HepG2 (cell line): ENCODE results near the gene HNRNPR. TPM values are rescaled to one million over a fixed set of nuclear protein-coding genes. Genes with fewer than 3 reads are reported as not detected.
A peak's percentile ranks its signal among the peaks of the same experiment; 100 is the strongest.

Experiments
- ATAC-seq: fragments of 200-7000 bp; cut with Tn5 transposase; 3 replicates; pipeline ENCODE4 v1.9.1; 2020; ENCODE audit warnings: mild to moderate bottlenecking, moderate library complexity
- BruUV-seq: library from RNA; stranded (reverse); fragments of 400-500 nt; replicated peaks from 2 replicates; lab custom pipeline; 2021; lab: Mats Ljungman, UMichigan
- CTCF ChIA-PET: fragments of 300-600 bp; formaldehyde crosslinking; extraction: SDS; loops from one replicate; lab custom pipeline; 2021; ENCODE audit warnings: low total read pairs, inconsistent platforms, low intra/inter-chr PET ratio; lab: Yijun Ruan, JAX
- POLR2A ChIA-PET: fragments of 350-600 bp; sonication (Branson Sonifier 250); formaldehyde crosslinking; loops from one replicate; lab custom pipeline; 2020; ENCODE audit warnings: antibody characterized with exemption, inconsistent platforms; lab: Yijun Ruan, JAX
- DNase-seq: peaks from one replicate; pipeline ENCODE4 v3.0.0-alpha.2; 2015; ENCODE audit warnings: low spot score
- FAIRE-seq: peaks from 3 replicates; lab custom pipeline; 2011; peaks lifted over from hg19 to GRCh38; lab: Jason Lieb, UNC
- H2AFZ ChIP-seq: one replicate; pipeline ENCODE4 v1.6.1; 2011; ENCODE audit warnings: low read length, inconsistent platforms
- H3K27ac ChIP-seq: fragments of 300-600 bp; 3 replicates; pipeline ENCODE4 v1.8.0; 2011; ENCODE audit warnings: mixed run types, mild to moderate bottlenecking, mixed read lengths, low read length, inconsistent platforms; ENCODE audit not compliant: insufficient read depth; ENCODE audit errors: extremely low read length
- H3K27me3 ChIP-seq, 2 experiments: fragments of 200-600 bp in 1 of 2; 2 replicates in 1 of 2; 3 replicates in 1 of 2; pipeline versions ENCODE4 v1.6.0 to v1.8.0; 2011; ENCODE audit warnings: low read length in 2 of 2, mild to moderate bottlenecking in 2 of 2, moderate library complexity in 2 of 2, inconsistent platforms in 1 of 2; ENCODE audit not compliant: insufficient read depth in 2 of 2, control insufficient read depth in 1 of 2
- H3K36me3 ChIP-seq, 2 experiments: fragments of 200-600 bp in 1 of 2; replicated peaks in 1 of 2; 2 replicates in 1 of 2; 3 replicates in 1 of 2; pipeline versions ENCODE4 v1.5.1 to v1.8.0; 2011; ENCODE audit warnings: low read length in 2 of 2, inconsistent platforms in 1 of 2; ENCODE audit not compliant: insufficient read depth in 2 of 2, control insufficient read depth in 1 of 2
- H3K4me1 ChIP-seq: 2 replicates; pipeline ENCODE4 v1.5.1; 2012; ENCODE audit warnings: low read length, inconsistent platforms; ENCODE audit not compliant: insufficient read depth
- H3K4me2 ChIP-seq: 2 replicates; pipeline ENCODE4 v1.6.0; 2011; ENCODE audit warnings: low read depth, low read length, inconsistent platforms
- H3K4me3 ChIP-seq, 3 experiments: fragments of 200-600 bp in 1 of 3; sonication (generic), shearing (Covaris generic) in 1 of 3; replicated peaks in 1 of 3; 2 replicates each; pipeline ENCODE4 v1.5.1; 2011 to 2016; ENCODE audit warnings: low read length in 3 of 3, inconsistent platforms in 2 of 3, low read depth in 2 of 3, mild to moderate bottlenecking in 2 of 3, control low read depth in 1 of 3, mixed read lengths in 1 of 3; ENCODE audit not compliant: insufficient read depth in 1 of 3
- H3K79me2 ChIP-seq: one replicate; pipeline ENCODE4 v1.6.1; 2011; ENCODE audit warnings: low read length, inconsistent platforms; ENCODE audit not compliant: insufficient read depth
- H3K9ac ChIP-seq: 2 replicates; pipeline ENCODE4 v1.6.0; 2011; ENCODE audit warnings: mild to moderate bottlenecking, low read depth, low read length, inconsistent platforms; ENCODE audit not compliant: insufficient read depth
- H3K9me3 ChIP-seq: 2 replicates; pipeline ENCODE4 v1.5.1; 2012; ENCODE audit warnings: mild to moderate bottlenecking, low read length
- H4K20me1 ChIP-seq: 2 replicates; pipeline ENCODE4 v1.6.0; 2011; ENCODE audit warnings: inconsistent platforms, mild to moderate bottlenecking, low read length, moderate library complexity; ENCODE audit not compliant: insufficient read depth
- ELF3 ChIP-seq: IDR thresholded peaks from 2 replicates; pipeline ENCODE4 v1.6.1; 2016; ENCODE audit warnings: missing genetic modification reagents, missing compliant biosample characterization
- FOXA3 ChIP-seq: IDR thresholded peaks from 2 replicates; pipeline ENCODE4 v1.6.1; 2016; ENCODE audit warnings: missing genetic modification reagents, missing compliant biosample characterization
- KMT2B ChIP-seq: IDR thresholded peaks from 2 replicates; pipeline ENCODE4 v1.6.1; 2016; ENCODE audit warnings: missing genetic modification reagents, missing compliant biosample characterization
- MIER3 ChIP-seq: IDR thresholded peaks from 2 replicates; pipeline ENCODE4 v1.6.1; 2016; ENCODE audit warnings: missing compliant biosample characterization, borderline replicate concordance
- NRL ChIP-seq: sonication (generic); formaldehyde crosslinking; IDR thresholded peaks from 2 replicates; pipeline ENCODE4 v1.5.0; 2020; ENCODE audit warnings: missing genetic modification reagents, mild to moderate bottlenecking, moderate library complexity, borderline replicate concordance
- PRMT3 ChIP-seq: sonication (generic); formaldehyde crosslinking; IDR thresholded peaks from 2 replicates; pipeline ENCODE4 v1.8.1; 2022; ENCODE audit warnings: low read depth, mild to moderate bottlenecking, moderate library complexity, missing genetic modification reagents, borderline replicate concordance
- RBM22 ChIP-seq: fragments of 200-400 bp; formaldehyde crosslinking; optimal IDR thresholded peaks from 2 replicates; pipeline ENCODE3; 2017; ENCODE audit warnings: mild to moderate bottlenecking, low read length, moderate library complexity
- SMARCE1 ChIP-seq: fragments of 450-650 bp; IDR thresholded peaks from 2 replicates; pipeline ENCODE4 v1.6.1; 2017; ENCODE audit warnings: borderline replicate concordance
- SRSF1 ChIP-seq: fragments of 200-400 bp; formaldehyde crosslinking; optimal IDR thresholded peaks from 2 replicates; pipeline ENCODE3; 2017; ENCODE audit warnings: mild to moderate bottlenecking, low read depth, low read length, moderate library complexity
- SRSF4 ChIP-seq: fragments of 200-400 bp; formaldehyde crosslinking; IDR thresholded peaks from one replicate; pipeline ENCODE4 v1.6.1; 2018; ENCODE audit warnings: mild to moderate bottlenecking, low read depth, low read length, moderate library complexity; ENCODE audit not compliant: poor library complexity, severe bottlenecking
- TCF7 ChIP-seq: sonication (generic); IDR thresholded peaks from 2 replicates; pipeline ENCODE4 v1.6.1; 2016; ENCODE audit warnings: antibody characterized with exemption, low read depth
- THAP11 ChIP-seq: IDR thresholded peaks from 2 replicates; pipeline ENCODE4 v1.6.1; 2016; ENCODE audit warnings: missing biosample characterization, missing genetic modification reagents
- ZBTB8A ChIP-seq: sonication (generic); formaldehyde crosslinking; IDR thresholded peaks from 2 replicates; pipeline ENCODE4 v1.4.0; 2020; ENCODE audit warnings: mild to moderate bottlenecking, low read depth, missing genetic modification reagents, borderline replicate concordance
- ZNF414 ChIP-seq: sonication (generic); formaldehyde crosslinking; IDR thresholded peaks from 2 replicates; pipeline ENCODE4 v1.5.0; 2020; ENCODE audit warnings: missing genetic modification reagents
- ZNF530 ChIP-seq: sonication (generic); formaldehyde crosslinking; IDR thresholded peaks from 2 replicates; pipeline ENCODE4 v1.5.0; 2020; ENCODE audit warnings: low read depth, mild to moderate bottlenecking, missing genetic modification reagents
- ZNF552 ChIP-seq: sonication (generic); formaldehyde crosslinking; IDR thresholded peaks from 2 replicates; pipeline ENCODE4 v1.9.0; 2022; ENCODE audit warnings: missing genetic modification reagents, mild to moderate bottlenecking, borderline replicate concordance
- ZNF639 ChIP-seq: conservative IDR thresholded peaks from 2 replicates; pipeline ENCODE4 v1.6.1; 2018; ENCODE audit warnings: missing genetic modification reagents
- ZNF724P ChIP-seq: sonication (generic); formaldehyde crosslinking; IDR thresholded peaks from 2 replicates; pipeline ENCODE4 v1.8.0; 2022; ENCODE audit warnings: missing genetic modification reagents, borderline replicate concordance
- WGBS: methylation state at CpG from one replicate; pipeline ENCODE4 v1.1.6; 2017; ENCODE audit warnings: low lambda C conversion rate; 5-methylcytosine and 5-hydroxymethylcytosine counted together
- in situ Hi-C: cut with HindIII; loops from 2 replicates; pipeline ENCODE4 v1.10.0; 2017; ENCODE audit warnings: low pct_unique_long_range_greater_than_20kb; ENCODE audit not compliant: extremely low pct_ligation_motif_present
- intact Hi-C: fragments of 100-400 bp; cut with micrococcal nuclease; formaldehyde crosslinking; loops from one replicate; pipeline ENCODE4 v1.10.0; 2022; ENCODE audit not compliant: unreplicated experiment
- polyA plus RNA-seq, 8 experiments: library from polyadenylated mRNA; depleted of rRNA in 3 of 8; stranded (reverse) in 7 of 8; unstranded in 1 of 8; fragments of >200 nt; fragmentation: Illumina TruSeq in 4 of 8; extraction: Trizol in 4 of 8; gene quantifications; 2 replicates each; pipeline versions ENCODE4 v1.2.1 to v1.2.3, GENCODE V29; 2011 to 2016; ENCODE audit warnings: low read depth in 4 of 8, missing spikeins in 1 of 8, mixed read lengths in 1 of 8; ENCODE audit not compliant: insufficient read depth in 1 of 8
- total RNA-seq, 5 experiments: library from RNA; depleted of rRNA; stranded (reverse); fragments of >200 nt; fragmentation: Illumina TruSeq; extraction: Trizol; gene quantifications; 2 replicates each; pipeline ENCODE4 v1.2.3, GENCODE V29; 2016; ENCODE audit warnings: low read depth in 1 of 5

The HNRNPR gene
- total and polyA plus RNA-seq, 2 of the 13 experiments (the other 11 are each of a cell fraction or from before 2014, with no cell fraction given), result 133 to 216 TPM

GRCh38 chr1:23339632-23340031 is 4.5 kb downstream of the HNRNPR start:
- no peak overlapping the region for H2AFZ ChIP-seq
- DNase-seq (no peak), ATAC-seq (no peak), FAIRE-seq (no peak)
- WGBS, result 81% methylated on average over 4 of the region's 4 CpGs
- no peak overlapping the region for H3K27ac ChIP-seq
- ChIA-PET CTCF (no interaction called here), POLR2A (interaction anchor here (0.6 to 1.1 kb wide), 3 partner anchors 29 to 45 kb away, joined by 3 to 4 read pairs (median 3); partner anchors contain the start of gene ZNF436)
- H3K36me3 ChIP-seq, result peaks cover 2 to 19% of the 10 kb centered on the region in 2 experiments; a peak in 4 of 5 replicates
- peaks cover 72% of the 10 kb centered on the region for H4K20me1 ChIP-seq
- no peaks in the 10 kb centered on the region; a peak in 2 of 5 replicates for H3K27me3 ChIP-seq
- H3K4me2 ChIP-seq, result peak overlapping the region; percentile 86
- H3K4me1 ChIP-seq, result peaks cover 48% of the 10 kb centered on the region
- peak overlapping the region in 1 of 3 experiments; percentile 17; a peak in 1 of 6 replicates for H3K4me3 ChIP-seq
- TF ChIP-seq SRSF1 (no peak), ELF3 (CRISPR knock-in tag) (no peak), ZBTB8A (CRISPR knock-in tag) (no peak), ZNF530 (no peak), ZNF724P (CRISPR knock-in tag) (no peak), SMARCE1 (no peak), TCF7 (no peak), FOXA3 (no peak), SRSF4 (no peak)
- no TSS peak for BruUV-seq
- H3K9ac ChIP-seq, result no peak overlapping the region
- in situ Hi-C loops, result loop anchor here (10.0 kb wide), 1 partner anchor 195 kb away; the partner anchor contains the start of gene E2F2
- no peaks in the 10 kb centered on the region for H3K9me3 ChIP-seq
- intact Hi-C loops, result no loop called here
- H3K79me2 ChIP-seq, result peaks cover 81% of the 10 kb centered on the region

- DNase-seq (no peak), ATAC-seq (peak; percentile 78), FAIRE-seq (no peak)
- no peaks in the 10 kb centered on the region; a peak in 1 of 5 replicates for H3K27me3 ChIP-seq
- no peak for TF ChIP-seq MIER3
- TF ChIP-seq ZNF639 (CRISPR knock-in tag), result no peak
- TF ChIP-seq PRMT3 (CRISPR knock-in tag), result no peak
- no peak for TF ChIP-seq THAP11 (CRISPR knock-in tag)
- TF ChIP-seq ZNF414 (CRISPR knock-in tag), result no peak
- TF ChIP-seq NRL (CRISPR knock-in tag), result no peak
- TF ChIP-seq KMT2B, result no peak
- TF ChIP-seq RBM22, result peak; percentile 33
- no peak for TF ChIP-seq ZNF552 (CRISPR knock-in tag)
- H3K79me2 ChIP-seq, result peaks cover 79% of the 10 kb centered on the region
- peaks cover 48% of the 10 kb centered on the region for H3K4me1 ChIP-seq
- peaks cover 70% of the 10 kb centered on the region for H4K20me1 ChIP-seq
- no peaks in the 10 kb centered on the region for H3K9me3 ChIP-seq
- CTCF ChIA-PET, result no interaction called here
- H3K9ac ChIP-seq, result no peak overlapping the region
- no TSS peak for BruUV-seq
- no peak overlapping the region for H3K4me2 ChIP-seq
- peak overlapping the region; percentile 33 for H3K27ac ChIP-seq
- 71% methylated on average over 2 of the region's 2 CpGs for WGBS
- H3K4me3 ChIP-seq, result no peak overlapping the region
- H3K36me3 ChIP-seq, result peaks cover 3 to 29% of the 10 kb centered on the region in 2 experiments; a peak in 4 of 5 replicates
- no peak overlapping the region for H2AFZ ChIP-seq
- intact Hi-C loops, result no loop called here
- in situ Hi-C loops, result no loop called here
- POLR2A ChIA-PET, result no interaction called here
Measured at GRCh38 chr1:23337869-23338268, 6.2 kb downstream of the HNRNPR start.
